ENCODE measurements around the gene GPR89A.
"Not testable (repeated sequence)": the region's sequence is repeated elsewhere in the genome, so short reads cannot be mapped to it uniquely, and the experiment has no call there.

Gene GPR89A

DNA sequence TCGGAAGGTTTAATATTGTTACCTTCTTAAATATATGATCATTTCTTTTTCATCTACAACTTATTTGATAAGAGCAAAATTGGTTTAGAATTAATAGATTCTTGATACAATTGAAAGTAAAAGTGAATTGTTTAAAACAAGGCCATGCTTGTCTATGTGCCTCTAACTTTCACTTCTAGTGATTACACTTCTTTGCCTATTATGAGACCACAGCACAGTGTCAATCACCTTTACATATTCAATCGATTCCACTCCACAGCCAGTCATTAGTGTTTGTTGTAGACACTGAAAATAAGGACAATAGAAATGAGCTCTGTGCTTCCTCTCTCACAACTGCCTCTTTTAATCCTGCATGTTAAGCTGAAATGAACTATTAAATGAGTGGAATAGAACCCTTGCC lies 34.1 kb downstream of the GPR89A start:
- H2AFZ ChIP-seq (ENCODE audit: low read length); H3K9me3 ChIP-seq (ENCODE audit: insufficient read depth, low read depth, low read length); H3K4me3 ChIP-seq (ENCODE audit: low read length, poor library complexity, severe bottlenecking); H3K4me1 ChIP-seq (ENCODE audit: insufficient read depth, low read length, poor library complexity, severe bottlenecking); H4K20me1 ChIP-seq (ENCODE audit: insufficient read depth, low read length, poor library complexity, severe bottlenecking); H3F3A ChIP-seq (ENCODE audit: low read depth); H3K36me3 ChIP-seq (ENCODE audit: insufficient read depth, low read length); H3K27me3 ChIP-seq (ENCODE audit: insufficient read depth, low read length, poor library complexity, severe bottlenecking); H3K9me2 ChIP-seq (replicated peaks; ENCODE audit: low read depth, low read length); H3K4me2 ChIP-seq (ENCODE audit: low read depth, low read length, poor library complexity, severe bottlenecking); H3K9ac ChIP-seq (ENCODE audit: low read depth, low read length, poor library complexity, severe bottlenecking); H3K79me2 ChIP-seq (ENCODE audit: insufficient read depth, low read length): not testable (repeated sequence)

DNA sequence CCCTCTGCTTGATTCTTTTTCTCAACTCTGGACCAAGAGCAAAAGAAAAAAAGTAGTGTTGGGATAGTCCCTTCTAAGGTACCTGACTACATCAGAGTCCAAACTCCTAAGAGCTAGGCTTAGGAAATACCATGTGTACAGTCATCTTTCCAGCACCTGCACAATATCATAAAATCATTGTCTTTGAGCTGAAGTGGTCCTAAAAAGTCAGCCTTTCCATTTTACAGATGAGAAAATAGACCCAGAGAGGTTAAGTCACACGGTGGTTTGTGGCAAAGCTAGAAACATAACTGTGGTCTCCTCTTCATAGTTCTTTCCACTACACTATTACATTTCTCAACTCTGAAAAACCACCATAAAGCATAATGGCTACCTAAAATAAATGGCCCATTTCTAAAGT lies 36.2 kb downstream of the GPR89A start:
- H3K36me3 ChIP-seq (ENCODE audit: insufficient read depth, low read length); H3K9ac ChIP-seq (ENCODE audit: low read depth, low read length, poor library complexity, severe bottlenecking); H3K4me3 ChIP-seq (ENCODE audit: low read length, poor library complexity, severe bottlenecking); H3K9me2 ChIP-seq (replicated peaks; ENCODE audit: low read depth, low read length); H3F3A ChIP-seq (ENCODE audit: low read depth); H4K20me1 ChIP-seq (ENCODE audit: insufficient read depth, low read length, poor library complexity, severe bottlenecking); H3K4me2 ChIP-seq (ENCODE audit: low read depth, low read length, poor library complexity, severe bottlenecking); H3K9me3 ChIP-seq (ENCODE audit: insufficient read depth, low read depth, low read length); H3K4me1 ChIP-seq (ENCODE audit: insufficient read depth, low read length, poor library complexity, severe bottlenecking); H3K27me3 ChIP-seq (ENCODE audit: insufficient read depth, low read length, poor library complexity, severe bottlenecking); H3K79me2 ChIP-seq (ENCODE audit: insufficient read depth, low read length); H2AFZ ChIP-seq (ENCODE audit: low read length): not testable (repeated sequence)

DNA sequence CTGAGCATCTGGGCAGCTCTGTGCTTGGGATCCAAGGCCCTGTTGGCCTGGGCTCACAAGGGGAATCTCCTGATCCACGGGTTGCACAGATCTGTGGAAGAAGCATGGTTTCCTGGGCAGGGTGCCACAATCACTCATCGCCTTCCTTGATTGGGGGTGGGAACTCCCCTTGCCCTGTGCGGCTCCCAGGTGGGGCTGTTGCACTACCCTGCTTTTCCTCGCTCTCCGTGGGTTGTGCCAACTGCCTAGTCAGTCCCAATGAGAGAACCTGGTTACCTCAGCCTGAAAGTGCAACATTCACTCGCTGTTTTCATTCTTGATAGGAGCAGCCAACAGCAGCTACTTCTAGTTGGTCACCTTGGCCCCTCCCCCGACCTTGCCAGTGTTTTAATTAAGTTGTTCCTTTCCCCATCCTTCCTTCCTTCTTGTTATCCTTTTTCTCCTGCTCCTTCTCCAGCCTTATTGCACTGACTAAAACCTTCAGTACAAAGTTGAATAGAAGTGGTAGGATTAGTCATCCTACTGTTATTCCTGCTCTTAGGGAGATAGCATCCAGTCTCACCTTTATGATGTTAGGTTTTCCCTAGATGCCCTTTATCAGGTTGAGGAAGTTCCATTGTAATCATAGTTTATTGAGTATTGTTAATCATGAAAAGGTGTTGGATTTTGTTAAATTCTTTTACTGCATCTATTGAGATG lies 48.6 kb downstream of the GPR89A start:
- not testable (repeated sequence) for H3K27me3 ChIP-seq (ENCODE audit: insufficient read depth, low read length, poor library complexity, severe bottlenecking); H2AFZ ChIP-seq (ENCODE audit: low read length); H3K4me1 ChIP-seq (ENCODE audit: insufficient read depth, low read length, poor library complexity, severe bottlenecking); H3K36me3 ChIP-seq (ENCODE audit: insufficient read depth, low read length); H3F3A ChIP-seq (ENCODE audit: low read depth); H3K9ac ChIP-seq (ENCODE audit: low read depth, low read length, poor library complexity, severe bottlenecking); H3K4me3 ChIP-seq (ENCODE audit: low read length, poor library complexity, severe bottlenecking); H3K9me3 ChIP-seq (ENCODE audit: insufficient read depth, low read depth, low read length); H3K79me2 ChIP-seq (ENCODE audit: insufficient read depth, low read length); H3K4me2 ChIP-seq (ENCODE audit: low read depth, low read length, poor library complexity, severe bottlenecking); H3K9me2 ChIP-seq (replicated peaks; ENCODE audit: low read depth, low read length); H4K20me1 ChIP-seq (ENCODE audit: insufficient read depth, low read length, poor library complexity, severe bottlenecking)

DNA sequence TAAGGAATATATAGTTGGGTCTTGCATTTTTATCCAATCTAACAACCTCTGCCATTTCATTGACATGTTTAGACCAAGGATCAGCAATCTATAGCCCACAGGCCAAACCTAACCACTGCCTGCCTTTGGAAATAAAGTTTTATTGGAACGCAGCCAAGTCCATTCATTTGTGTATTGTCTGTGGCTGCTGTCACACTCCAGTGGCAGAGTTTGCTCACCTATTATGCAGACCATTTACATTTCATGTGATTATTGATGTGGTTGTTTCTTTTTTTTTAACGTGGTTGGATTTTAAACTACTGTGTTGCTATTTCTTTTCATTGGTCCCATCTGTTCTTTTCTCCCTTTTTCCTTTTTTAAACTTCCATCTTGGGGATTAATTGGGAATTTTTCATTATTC lies 54.7 kb downstream of the GPR89A start:
- H3F3A ChIP-seq (ENCODE audit: low read depth); H3K27me3 ChIP-seq (ENCODE audit: insufficient read depth, low read length, poor library complexity, severe bottlenecking); H3K4me1 ChIP-seq (ENCODE audit: insufficient read depth, low read length, poor library complexity, severe bottlenecking); H2AFZ ChIP-seq (ENCODE audit: low read length); H3K4me2 ChIP-seq (ENCODE audit: low read depth, low read length, poor library complexity, severe bottlenecking); H3K36me3 ChIP-seq (ENCODE audit: insufficient read depth, low read length); H3K79me2 ChIP-seq (ENCODE audit: insufficient read depth, low read length); H4K20me1 ChIP-seq (ENCODE audit: insufficient read depth, low read length, poor library complexity, severe bottlenecking); H3K9me3 ChIP-seq (ENCODE audit: insufficient read depth, low read depth, low read length); H3K4me3 ChIP-seq (ENCODE audit: low read length, poor library complexity, severe bottlenecking); H3K9me2 ChIP-seq (replicated peaks; ENCODE audit: low read depth, low read length); H3K9ac ChIP-seq (ENCODE audit: low read depth, low read length, poor library complexity, severe bottlenecking): not testable (repeated sequence)

DNA sequence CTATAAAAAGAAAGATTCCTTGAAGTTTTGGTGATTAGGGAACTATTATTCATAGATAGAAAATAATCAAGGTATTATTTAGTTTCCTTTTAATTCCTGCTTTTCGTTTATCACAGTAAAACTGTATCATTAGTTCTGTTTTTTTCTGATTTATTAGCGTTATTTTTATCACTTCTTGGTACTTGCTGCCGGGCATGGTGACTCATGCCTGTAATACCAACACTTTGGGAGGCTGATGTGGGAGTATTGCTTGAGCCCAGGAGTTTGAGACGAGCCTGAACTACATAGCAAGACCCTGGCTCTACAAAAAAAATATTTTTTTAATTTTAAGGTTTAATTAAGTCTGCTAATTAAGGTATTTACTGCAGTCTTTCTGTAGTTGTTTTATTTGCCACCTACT lies 57.2 kb downstream of the GPR89A start:
- H3K4me1 ChIP-seq (ENCODE audit: insufficient read depth, low read length, poor library complexity, severe bottlenecking); H2AFZ ChIP-seq (ENCODE audit: low read length); H3K9ac ChIP-seq (ENCODE audit: low read depth, low read length, poor library complexity, severe bottlenecking); H3K36me3 ChIP-seq (ENCODE audit: insufficient read depth, low read length); H3K9me3 ChIP-seq (ENCODE audit: insufficient read depth, low read depth, low read length); H3K4me2 ChIP-seq (ENCODE audit: low read depth, low read length, poor library complexity, severe bottlenecking); H3K4me3 ChIP-seq (ENCODE audit: low read length, poor library complexity, severe bottlenecking); H4K20me1 ChIP-seq (ENCODE audit: insufficient read depth, low read length, poor library complexity, severe bottlenecking); H3K9me2 ChIP-seq (replicated peaks; ENCODE audit: low read depth, low read length); H3K27me3 ChIP-seq (ENCODE audit: insufficient read depth, low read length, poor library complexity, severe bottlenecking); H3K79me2 ChIP-seq (ENCODE audit: insufficient read depth, low read length); H3F3A ChIP-seq (ENCODE audit: low read depth): not testable (repeated sequence)

DNA sequence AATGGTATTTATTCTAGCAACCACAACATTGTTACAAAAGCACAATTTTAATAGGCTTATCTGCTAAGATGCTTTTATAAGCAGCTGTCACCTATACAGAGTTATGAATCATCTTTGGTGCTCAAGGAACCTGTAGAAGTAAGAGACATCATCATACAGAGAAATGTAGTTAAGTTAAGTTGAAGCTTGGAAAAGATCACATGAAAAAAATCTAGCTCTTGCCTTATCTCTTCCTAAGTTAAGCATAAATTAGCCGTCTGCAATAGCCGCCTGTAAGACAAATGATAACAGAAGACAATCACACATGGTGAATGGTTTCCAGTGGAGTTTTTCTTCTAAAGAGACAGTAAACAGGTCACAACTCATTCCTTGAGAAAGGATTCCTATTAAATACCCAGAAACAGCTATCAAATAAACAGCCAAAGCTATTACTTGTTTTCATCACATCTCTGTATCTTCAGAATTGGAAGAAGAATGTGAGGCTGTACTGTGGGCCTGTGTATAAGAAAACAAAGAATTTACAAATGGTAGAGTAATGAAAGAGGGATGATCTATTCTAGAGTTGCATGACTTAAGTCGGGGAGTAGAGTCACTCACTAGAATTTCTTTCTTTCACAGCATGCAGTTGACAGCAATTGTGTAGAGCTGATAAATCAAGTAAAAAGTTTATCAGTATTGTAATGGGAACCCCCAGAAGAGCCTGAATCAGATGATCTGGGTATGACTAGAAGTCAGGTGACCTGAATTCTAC lies 63.4 kb downstream of the GPR89A start:
- H3K27me3 ChIP-seq (ENCODE audit: insufficient read depth, low read length, poor library complexity, severe bottlenecking); H3K79me2 ChIP-seq (ENCODE audit: insufficient read depth, low read length); H3K4me2 ChIP-seq (ENCODE audit: low read depth, low read length, poor library complexity, severe bottlenecking); H3K9me3 ChIP-seq (ENCODE audit: insufficient read depth, low read depth, low read length); H3K4me3 ChIP-seq (ENCODE audit: low read length, poor library complexity, severe bottlenecking); H4K20me1 ChIP-seq (ENCODE audit: insufficient read depth, low read length, poor library complexity, severe bottlenecking); H3F3A ChIP-seq (ENCODE audit: low read depth); H3K36me3 ChIP-seq (ENCODE audit: insufficient read depth, low read length); H3K9ac ChIP-seq (ENCODE audit: low read depth, low read length, poor library complexity, severe bottlenecking); H3K4me1 ChIP-seq (ENCODE audit: insufficient read depth, low read length, poor library complexity, severe bottlenecking); H2AFZ ChIP-seq (ENCODE audit: low read length); H3K9me2 ChIP-seq (replicated peaks; ENCODE audit: low read depth, low read length): not testable (repeated sequence)

DNA sequence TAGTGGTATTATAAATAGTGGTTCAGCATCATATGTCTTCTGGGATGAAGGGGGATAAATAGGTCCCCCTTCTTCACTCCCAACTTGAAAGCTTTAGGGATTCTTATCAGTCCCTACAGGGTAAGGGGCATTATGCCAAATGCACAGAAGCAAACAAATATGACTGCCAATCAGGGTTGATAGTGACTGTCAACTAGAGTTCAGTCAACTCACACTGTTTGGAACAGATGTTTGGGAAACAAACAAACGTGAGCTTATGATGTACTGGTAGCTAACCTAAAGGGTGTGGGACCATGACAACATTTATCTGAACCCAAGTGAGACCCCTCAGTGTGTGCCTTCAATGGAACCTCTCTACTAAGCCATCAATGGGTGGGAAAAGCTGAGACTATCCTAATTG lies 65.4 kb downstream of the GPR89A start:
- H3K4me1 ChIP-seq (ENCODE audit: insufficient read depth, low read length, poor library complexity, severe bottlenecking); H3K9me3 ChIP-seq (ENCODE audit: insufficient read depth, low read depth, low read length); H3K36me3 ChIP-seq (ENCODE audit: insufficient read depth, low read length); H3K79me2 ChIP-seq (ENCODE audit: insufficient read depth, low read length); H3K4me2 ChIP-seq (ENCODE audit: low read depth, low read length, poor library complexity, severe bottlenecking); H3K9ac ChIP-seq (ENCODE audit: low read depth, low read length, poor library complexity, severe bottlenecking); H3K4me3 ChIP-seq (ENCODE audit: low read length, poor library complexity, severe bottlenecking); H2AFZ ChIP-seq (ENCODE audit: low read length); H3K9me2 ChIP-seq (replicated peaks; ENCODE audit: low read depth, low read length); H3F3A ChIP-seq (ENCODE audit: low read depth); H3K27me3 ChIP-seq (ENCODE audit: insufficient read depth, low read length, poor library complexity, severe bottlenecking); H4K20me1 ChIP-seq (ENCODE audit: insufficient read depth, low read length, poor library complexity, severe bottlenecking): not testable (repeated sequence)
